ENCODE data around the gene SOS1. TPM values are rescaled to one million over a fixed set of nuclear protein-coding genes. Genes with fewer than 3 reads are reported as not detected.
A peak's percentile ranks its signal among the peaks of the same experiment; 100 is the strongest.

The SOS1 gene
- total RNA-seq, 1 donor from 2014 or later: 44.0 TPM

- no peaks in the 10 kb centered on the region for H3K27me3 Mint-ChIP-seq (ENCODE audit: low read depth, unreplicated experiment)
- Histone ChIP-seq H3K79me2 (ENCODE audit: insufficient read depth, low read length) (peaks cover 93% of the 10 kb centered on the region), H3K4me1 (ENCODE audit: insufficient read depth, low read length) (peaks cover 8% of the 10 kb centered on the region), H3K27ac (ENCODE audit: low read depth, low read length) (no peak overlapping the region), H3K4me2 (ENCODE audit: low read length) (no peak overlapping the region), H3K9ac (ENCODE audit: low read length) (no peak overlapping the region), H2AFZ (ENCODE audit: low read depth, low read length) (no peak overlapping the region), H3K9me3 (ENCODE audit: insufficient read depth, low read depth, low read length) (no peaks in the 10 kb centered on the region), H3K27me3 (ENCODE audit: insufficient read depth, low read length) (no peaks in the 10 kb centered on the region), H3K4me3 (ENCODE audit: insufficient read depth, low read depth, low read length) (no peak overlapping the region), H4K20me1 (ENCODE audit: insufficient read depth, low read length) (peaks cover 66% of the 10 kb centered on the region), H3K36me3 (ENCODE audit: insufficient read depth, low read length) (no peaks in the 10 kb centered on the region)
- H3K4me3 Mint-ChIP-seq (ENCODE audit: unreplicated experiment): no peak overlapping the region
- no peak for DNase-seq (ENCODE audit: low read depth)
- H3K4me1 Mint-ChIP-seq (ENCODE audit: low read depth, unreplicated experiment): peaks cover 13% of the 10 kb centered on the region
- TF ChIP-seq EZH2 (IDR thresholded peaks at IDR 0.05; ENCODE audit: insufficient read depth, low read length): no peak
- TF ChIP-seq CTCF (IDR thresholded peaks at IDR 0.05; ENCODE audit: insufficient read depth, low read depth, low read length): no peak
- peaks cover 4% of the 10 kb centered on the region for H3K36me3 Mint-ChIP-seq (ENCODE audit: low read depth, unreplicated experiment)
- FAIRE-seq: no peak
- no peak overlapping the region for H3K27ac Mint-ChIP-seq (ENCODE audit: unreplicated experiment)
- no peaks in the 10 kb centered on the region for H3K9me3 Mint-ChIP-seq (ENCODE audit: unreplicated experiment)
These were observed 11.3 kb downstream of the SOS1 start for GRCh38 chr2:39109537-39109936.

DNA sequence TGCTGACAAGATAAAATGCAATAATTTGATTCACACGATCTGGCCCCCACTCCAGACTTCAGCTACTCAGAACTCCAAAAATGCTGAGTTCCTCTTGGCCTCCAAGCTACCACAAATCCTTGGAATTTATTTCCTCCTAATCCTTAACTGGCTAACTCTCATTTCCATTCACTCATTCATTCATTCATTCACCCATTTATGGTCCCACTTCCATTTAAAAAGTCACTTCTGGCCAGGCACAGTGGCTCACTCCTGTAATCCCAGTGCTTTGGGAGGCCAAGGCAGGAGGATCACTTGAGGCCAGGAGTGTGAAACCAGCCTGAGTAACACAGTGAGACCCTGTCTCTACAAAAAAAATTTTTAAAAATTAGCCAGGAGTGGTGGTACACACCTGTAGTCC, 12.5 kb downstream of the SOS1 start:
- no peaks in the 10 kb centered on the region for H3K36me3 ChIP-seq (ENCODE audit: insufficient read depth, low read length)
- H3K27me3 Mint-ChIP-seq (ENCODE audit: low read depth, unreplicated experiment): no peaks in the 10 kb centered on the region
- no peak overlapping the region for H3K27ac Mint-ChIP-seq (ENCODE audit: unreplicated experiment)
- H3K4me2 ChIP-seq (ENCODE audit: low read length): no peak overlapping the region
- H3K4me1 ChIP-seq (ENCODE audit: insufficient read depth, low read length): peaks cover 8% of the 10 kb centered on the region
- TF ChIP-seq CTCF (IDR thresholded peaks at IDR 0.05; ENCODE audit: insufficient read depth, low read depth, low read length): no peak
- no peak for TF ChIP-seq EZH2 (IDR thresholded peaks at IDR 0.05; ENCODE audit: insufficient read depth, low read length)
- peaks cover 94% of the 10 kb centered on the region for H3K79me2 ChIP-seq (ENCODE audit: insufficient read depth, low read length)
- no peak overlapping the region for H3K27ac ChIP-seq (ENCODE audit: low read depth, low read length)
- H3K9ac ChIP-seq (ENCODE audit: low read length): no peak overlapping the region
- no peaks in the 10 kb centered on the region for H3K9me3 ChIP-seq (ENCODE audit: insufficient read depth, low read depth, low read length)
- H3K27me3 ChIP-seq (ENCODE audit: insufficient read depth, low read length): no peaks in the 10 kb centered on the region
- H3K4me1 Mint-ChIP-seq (ENCODE audit: low read depth, unreplicated experiment): peaks cover 13% of the 10 kb centered on the region
- FAIRE-seq (no peak), DNase-seq (ENCODE audit: low read depth) (no peak)
- H3K4me3 ChIP-seq (ENCODE audit: insufficient read depth, low read depth, low read length): no peak overlapping the region
- H3K4me3 Mint-ChIP-seq (ENCODE audit: unreplicated experiment): no peak overlapping the region
- H4K20me1 ChIP-seq (ENCODE audit: insufficient read depth, low read length): peaks cover 64% of the 10 kb centered on the region
- no peak overlapping the region for H2AFZ ChIP-seq (ENCODE audit: low read depth, low read length)
- H3K36me3 Mint-ChIP-seq (ENCODE audit: low read depth, unreplicated experiment): peaks cover 2% of the 10 kb centered on the region
- no peaks in the 10 kb centered on the region for H3K9me3 Mint-ChIP-seq (ENCODE audit: unreplicated experiment)

DNA sequence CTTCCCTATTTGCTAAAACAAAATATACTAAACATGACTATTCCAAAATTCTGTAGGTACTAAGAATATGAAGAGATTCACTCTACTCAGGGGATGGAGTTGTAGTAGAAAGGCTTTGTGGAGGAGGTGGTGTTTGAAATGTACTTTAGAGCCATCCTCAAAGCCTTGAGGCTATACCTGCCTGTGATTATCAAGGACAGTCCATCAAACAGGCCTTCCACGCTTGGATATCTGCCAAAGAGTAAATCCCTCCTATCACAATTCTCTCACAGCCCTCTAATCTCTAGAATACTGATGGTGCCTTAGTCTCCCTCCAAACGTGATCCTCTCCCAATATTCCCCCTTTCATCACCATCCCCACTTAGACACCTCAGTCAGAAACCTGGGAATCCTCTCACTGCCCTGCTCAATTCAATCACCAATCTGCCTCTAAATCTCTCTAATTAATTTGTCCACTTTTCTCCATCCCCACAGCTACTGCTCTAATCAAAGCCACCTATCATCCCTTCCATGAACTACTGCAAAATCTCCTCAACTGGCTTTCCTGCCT, 13.1 kb downstream of the SOS1 start:
- Histone ChIP-seq H2AFZ (ENCODE audit: low read depth, low read length) (no peak overlapping the region), H3K27ac (ENCODE audit: low read depth, low read length) (no peak overlapping the region), H3K4me2 (ENCODE audit: low read length) (no peak overlapping the region), H3K4me1 (ENCODE audit: insufficient read depth, low read length) (peaks cover 8% of the 10 kb centered on the region), H3K4me3 (ENCODE audit: insufficient read depth, low read depth, low read length) (no peak overlapping the region), H3K9ac (ENCODE audit: low read length) (no peak overlapping the region), H3K9me3 (ENCODE audit: insufficient read depth, low read depth, low read length) (no peaks in the 10 kb centered on the region), H3K36me3 (ENCODE audit: insufficient read depth, low read length) (no peaks in the 10 kb centered on the region), H4K20me1 (ENCODE audit: insufficient read depth, low read length) (peaks cover 66% of the 10 kb centered on the region), H3K79me2 (ENCODE audit: insufficient read depth, low read length) (peaks cover 95% of the 10 kb centered on the region), H3K27me3 (ENCODE audit: insufficient read depth, low read length) (no peaks in the 10 kb centered on the region)
- DNase-seq (ENCODE audit: low read depth): no peak
- Mint-ChIP-seq H3K4me1 (ENCODE audit: low read depth, unreplicated experiment) (peaks cover 13% of the 10 kb centered on the region), H3K27me3 (ENCODE audit: low read depth, unreplicated experiment) (no peaks in the 10 kb centered on the region), H3K9me3 (ENCODE audit: unreplicated experiment) (no peaks in the 10 kb centered on the region), H3K36me3 (ENCODE audit: low read depth, unreplicated experiment) (peaks cover 2% of the 10 kb centered on the region), H3K4me3 (ENCODE audit: unreplicated experiment) (no peak overlapping the region), H3K27ac (ENCODE audit: unreplicated experiment) (peak overlapping the region; percentile 59)
- no peak for TF ChIP-seq CTCF (IDR thresholded peaks at IDR 0.05; ENCODE audit: insufficient read depth, low read depth, low read length)
- no peak for TF ChIP-seq EZH2 (IDR thresholded peaks at IDR 0.05; ENCODE audit: insufficient read depth, low read length)
- no peak for FAIRE-seq
